Activated CD4-positive, CD25-positive, alpha-beta regulatory T cell (primary cell): ENCODE data around the gene RETREG3.
A peak's percentile ranks its signal among the peaks of the same experiment; 100 is the strongest.
"Not testable (repeated sequence)": the region's sequence is repeated elsewhere in the genome, so short reads cannot be mapped to it uniquely, and the experiment has no call there.

Experiments
- DNase-seq, 4 experiments: peaks; one replicate each; lab custom pipeline; 2025; lab: John Stamatoyannopoulos, UW

The RETREG3 gene

DNA sequence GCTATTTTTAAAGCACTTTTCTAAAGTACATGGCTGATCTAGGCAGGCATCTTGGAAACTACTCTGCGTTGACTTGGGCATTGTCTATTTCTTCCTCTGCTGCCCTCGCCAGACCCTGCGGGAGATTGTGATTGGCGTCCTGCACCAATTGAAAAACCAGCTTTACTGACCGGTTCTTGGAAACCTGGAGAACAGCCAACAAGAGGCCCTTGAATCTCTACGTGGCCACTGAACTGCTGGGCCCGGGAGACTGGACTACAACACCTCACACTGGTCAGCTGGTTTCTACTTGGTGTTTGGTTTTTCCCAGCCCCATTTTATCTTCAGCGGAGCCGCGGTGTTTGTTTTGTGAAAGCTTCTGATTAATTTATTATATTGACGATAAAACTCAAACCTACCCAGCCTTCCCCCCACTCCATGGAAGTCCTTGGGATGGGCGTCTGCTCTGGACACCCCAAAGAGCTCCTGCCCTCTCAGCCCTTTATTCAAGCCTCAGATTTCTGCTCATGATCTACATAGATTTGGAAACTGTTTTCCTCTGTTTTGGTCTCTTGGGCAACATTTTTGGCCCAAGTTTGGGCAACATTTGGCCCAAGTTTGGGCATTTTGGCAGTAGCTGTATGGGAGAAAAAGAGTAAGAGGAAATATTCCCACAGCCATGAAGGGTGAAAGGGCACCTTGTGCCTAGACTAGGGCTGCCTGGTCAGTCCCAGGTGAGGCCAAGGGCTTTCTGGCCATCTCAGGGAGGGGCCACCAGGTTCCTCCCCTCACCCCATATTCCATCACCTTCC, 37.5 kb downstream of the RETREG3 start:
- DNase-seq = no peak

- no peak for DNase-seq
Observed at GRCh38 chr17:42568341-42569111, 40.6 kb downstream of the RETREG3 start.

GRCh38 chr17:42566883-42567573, 42.1 kb downstream of the RETREG3 start, which contains the start of gene MLX:
TSS of gene MLX (plus strand) at chr17:42567100. CDS start at chr17:42567125, 25 bp downstream.
- peak; percentile 79 to 86 (median 84) for DNase-seq

DNA sequence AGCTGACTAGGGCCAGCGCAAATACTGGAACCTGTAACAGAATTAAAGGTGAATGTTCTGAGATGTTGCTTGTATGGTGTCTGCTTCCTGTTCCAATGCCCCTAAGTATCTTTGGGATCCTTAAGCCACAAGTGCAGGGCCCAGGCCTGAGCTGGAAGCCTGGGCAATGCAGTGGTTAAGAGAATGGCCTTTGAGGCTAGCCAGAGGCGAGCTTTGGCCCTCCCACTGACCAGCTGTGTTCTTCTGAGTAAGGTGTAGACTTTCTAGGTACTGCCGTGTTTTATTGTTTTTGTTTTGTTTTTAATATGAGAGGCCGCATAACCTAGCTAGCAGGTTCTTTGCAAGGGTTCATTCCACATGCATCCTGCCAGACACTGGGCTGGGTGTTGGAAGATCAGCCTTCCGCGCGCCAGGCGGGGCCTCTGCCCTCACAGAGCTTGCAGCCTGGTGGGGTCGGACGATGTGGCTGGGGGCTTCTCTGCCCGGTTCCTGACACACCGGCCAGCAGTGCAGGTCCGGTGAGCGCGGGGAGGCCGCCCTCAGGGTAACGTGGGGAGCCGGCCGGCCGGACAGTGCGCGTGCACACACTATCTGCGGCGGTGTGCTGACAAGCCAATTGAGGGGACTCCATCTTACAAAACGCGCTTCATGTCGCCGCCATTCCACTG, 42.8 kb downstream of the RETREG3 start:
- DNase-seq = no peak

DNA sequence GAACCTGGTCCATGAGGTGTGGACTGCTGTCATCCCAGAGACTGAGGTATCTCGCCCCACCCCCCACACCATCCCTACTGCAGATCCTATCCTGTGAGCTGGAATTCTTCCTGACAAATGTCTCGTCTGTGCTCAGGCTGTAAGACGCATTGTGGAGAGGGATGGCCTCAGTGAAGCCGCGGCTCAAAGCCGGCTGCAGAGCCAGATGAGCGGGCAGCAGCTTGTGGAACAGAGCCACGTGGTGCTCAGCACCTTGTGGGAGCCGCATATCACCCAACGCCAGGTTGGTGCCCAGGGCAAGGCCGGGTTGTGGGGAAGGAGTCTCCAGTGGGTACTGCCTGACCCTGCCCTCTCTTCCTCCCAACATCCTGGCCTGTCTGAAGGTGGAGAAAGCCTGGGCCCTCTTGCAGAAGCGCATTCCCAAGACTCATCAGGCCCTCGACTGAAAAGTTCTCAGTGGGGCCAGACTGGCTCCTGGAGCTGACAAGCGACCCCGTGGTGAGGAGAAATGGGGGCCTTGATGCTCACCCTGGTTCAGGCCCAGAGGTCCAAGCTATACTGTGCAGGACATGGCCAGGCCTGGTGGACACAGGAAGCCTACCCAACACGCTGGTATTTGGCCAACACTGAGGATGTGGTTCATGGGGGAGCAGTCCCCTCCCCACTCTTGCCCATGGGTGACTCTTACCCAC, 43.5 kb downstream of the RETREG3 start:
- no peak for DNase-seq

DNA sequence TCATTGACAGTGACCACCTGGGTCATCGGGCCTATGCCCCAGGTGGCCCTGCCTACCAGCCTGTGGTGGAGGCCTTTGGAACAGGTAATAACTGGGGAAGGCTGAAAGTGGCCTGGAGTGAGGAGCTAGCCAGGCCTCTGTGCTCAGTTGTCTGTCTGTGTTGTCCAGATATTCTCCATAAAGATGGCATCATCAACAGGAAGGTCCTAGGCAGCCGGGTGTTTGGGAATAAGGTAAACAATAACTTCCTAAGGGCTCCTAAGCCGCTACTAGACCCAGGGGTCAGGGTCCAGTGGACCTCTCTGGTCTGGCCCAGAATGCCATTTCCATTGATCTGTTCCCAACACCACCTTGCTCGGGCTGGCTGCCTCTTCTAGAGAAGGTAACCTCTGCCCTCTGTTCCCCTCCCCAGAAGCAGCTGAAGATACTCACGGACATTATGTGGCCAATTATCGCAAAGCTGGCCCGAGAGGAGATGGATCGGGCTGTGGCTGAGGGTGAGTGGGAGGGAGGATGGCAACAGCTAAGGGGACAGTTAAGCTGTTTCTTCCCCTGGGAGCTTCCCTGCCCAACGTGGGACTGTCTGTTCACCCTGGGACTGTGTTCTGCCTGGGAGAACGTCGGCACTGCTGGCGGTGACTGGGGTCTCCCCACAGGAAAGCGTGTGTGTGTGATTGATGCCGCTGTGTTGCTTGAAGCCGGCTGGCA, 44.2 kb downstream of the RETREG3 start:
- DNase-seq = no peak

DNA sequence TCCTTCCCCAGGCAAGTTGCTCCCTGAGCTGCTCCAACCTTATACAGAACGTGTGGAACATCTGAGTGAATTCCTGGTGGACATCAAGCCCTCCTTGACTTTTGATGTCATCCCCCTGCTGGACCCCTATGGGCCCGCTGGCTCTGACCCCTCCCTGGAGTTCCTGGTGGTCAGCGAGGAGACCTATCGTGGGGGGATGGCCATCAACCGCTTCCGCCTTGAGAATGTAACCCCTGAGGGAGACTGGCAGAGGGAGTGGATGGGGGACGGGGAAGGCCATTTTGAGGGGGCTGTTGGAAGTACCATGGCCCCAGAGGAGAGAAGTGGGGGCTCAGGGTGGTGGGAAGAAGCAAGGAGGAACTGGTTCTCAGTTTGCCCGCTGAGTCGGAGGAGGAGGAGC, 45.2 kb downstream of the RETREG3 start:
- DNase-seq = no peak

GRCh38 chr17:42563543-42563942, 45.6 kb downstream of the RETREG3 start:
- DNase-seq = no peak

- no peak for DNase-seq
Observed at GRCh38 chr17:42563143-42563509, 46.0 kb downstream of the RETREG3 start.

DNA sequence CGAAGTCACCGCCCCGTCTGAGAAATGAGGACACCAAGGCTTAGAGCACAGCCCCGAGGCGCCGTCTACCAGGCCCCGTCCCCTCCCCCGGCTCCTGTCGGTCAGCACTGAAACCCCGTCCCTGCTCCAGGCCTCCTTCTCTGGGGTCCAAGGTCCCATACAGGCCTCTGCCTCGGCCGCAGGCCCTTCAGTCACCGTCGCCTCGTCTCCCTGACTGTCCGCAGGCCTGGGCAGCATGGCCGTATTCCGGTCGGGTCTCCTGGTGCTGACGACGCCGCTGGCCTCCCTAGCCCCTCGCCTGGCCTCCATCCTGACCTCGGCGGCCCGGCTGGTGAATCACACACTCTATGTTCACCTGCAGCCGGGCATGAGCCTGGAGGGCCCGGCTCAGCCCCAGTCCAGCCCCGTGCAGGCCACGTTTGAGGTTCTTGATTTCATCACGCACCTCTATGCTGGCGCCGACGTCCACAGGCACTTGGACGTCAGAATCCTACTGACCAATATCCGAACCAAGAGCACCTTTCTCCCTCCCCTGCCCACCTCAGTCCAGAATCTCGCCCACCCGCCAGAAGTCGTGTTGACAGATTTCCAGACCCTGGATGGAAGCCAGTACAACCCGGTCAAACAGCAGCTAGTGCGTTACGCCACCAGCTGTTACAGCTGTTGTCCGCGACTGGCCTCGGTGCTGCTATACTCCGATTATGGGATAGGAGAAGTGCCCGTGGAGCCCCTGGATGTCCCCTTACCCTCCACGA, 46.6 kb downstream of the RETREG3 start:
- no peak for DNase-seq

DNA sequence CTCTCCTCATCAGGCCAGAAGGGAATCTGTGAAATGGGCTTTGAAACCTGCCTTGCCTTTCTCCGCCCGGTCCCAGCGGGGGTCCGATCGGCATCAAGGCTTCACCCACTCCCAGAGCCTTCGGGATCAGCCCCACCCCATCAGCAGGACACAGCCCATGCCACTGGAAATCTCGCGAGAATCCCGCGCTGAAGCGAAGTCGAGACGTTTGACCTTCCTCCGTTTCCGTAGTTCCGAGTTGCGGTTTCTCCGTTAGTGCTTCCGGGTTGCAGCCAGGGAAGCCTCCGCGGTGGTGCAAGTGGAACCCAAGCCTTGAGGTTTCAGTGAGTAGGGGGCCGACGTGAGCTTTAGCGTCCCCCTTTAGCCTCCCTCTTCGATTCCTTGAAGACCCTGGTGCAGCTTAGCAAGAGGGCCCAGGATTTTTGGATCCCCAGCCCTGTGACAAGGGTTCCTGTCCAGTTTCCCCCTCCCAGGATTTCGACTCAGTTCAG, 47.2 kb downstream of the RETREG3 start, which contains the start of gene COASY:
Gene COASY, plus strand, starts transcription at position 252 of the 491 bp plus-strand sequence. CDS start 475 bp downstream, outside the sequence.
- peak; percentile 74 to 85 (median 78) for DNase-seq

- no peak for DNase-seq
Observed at GRCh38 chr17:42560246-42560645, 48.9 kb downstream of the RETREG3 start.

DNA sequence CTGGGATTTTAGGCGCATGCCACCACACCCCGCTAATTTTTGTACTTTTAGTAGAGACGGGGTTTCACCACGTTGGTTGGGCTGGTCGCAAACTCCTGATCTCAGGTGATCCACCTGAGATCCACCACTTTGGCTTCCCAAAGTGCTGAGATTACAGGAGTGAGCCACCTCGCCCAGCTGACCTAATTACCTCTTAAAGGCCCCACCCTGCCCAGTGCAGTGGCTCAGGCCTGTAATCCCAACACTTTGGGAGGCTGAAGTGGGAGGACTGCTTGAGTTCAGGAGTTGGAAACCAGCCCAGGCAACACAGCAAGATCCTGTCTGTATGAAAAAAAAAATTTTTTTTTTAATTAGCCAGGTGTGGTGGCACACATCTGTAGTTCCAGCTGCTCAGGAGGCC, 50.1 kb downstream of the RETREG3 start:
- DNase-seq = no peak

DNA sequence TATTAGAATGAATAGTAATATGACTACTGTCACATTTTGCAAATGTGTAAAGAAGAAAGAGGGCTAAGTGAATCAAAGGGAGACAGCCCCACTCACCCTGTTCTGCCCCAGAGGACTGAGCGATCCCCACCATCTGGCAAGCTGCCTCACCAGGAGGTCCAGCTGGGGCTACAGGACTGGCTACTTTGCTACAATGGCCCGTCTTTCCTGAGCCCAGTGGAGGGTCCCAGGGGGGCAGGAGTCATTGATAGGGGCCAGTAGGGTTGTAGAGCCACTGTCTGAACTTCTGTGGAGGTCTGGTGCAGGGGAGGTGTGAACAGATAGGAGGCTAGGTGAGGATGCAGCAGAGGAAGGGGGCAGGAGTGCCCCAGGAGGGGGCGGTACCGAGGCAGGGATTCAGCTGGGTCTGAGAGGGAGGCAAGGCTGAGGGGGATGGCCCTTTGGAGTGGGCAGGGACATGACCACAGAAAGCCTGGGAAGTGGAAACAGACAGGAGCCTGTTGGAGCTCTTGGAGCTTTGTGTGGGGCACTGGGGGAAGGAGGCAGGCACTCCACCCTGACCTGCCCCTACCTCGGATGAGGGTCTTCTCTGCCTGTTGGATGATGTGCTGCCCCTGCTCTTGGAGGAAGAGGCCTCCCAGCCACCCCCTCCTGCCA, 53.1 kb downstream of the RETREG3 start:
- not testable (repeated sequence) for DNase-seq

DNA sequence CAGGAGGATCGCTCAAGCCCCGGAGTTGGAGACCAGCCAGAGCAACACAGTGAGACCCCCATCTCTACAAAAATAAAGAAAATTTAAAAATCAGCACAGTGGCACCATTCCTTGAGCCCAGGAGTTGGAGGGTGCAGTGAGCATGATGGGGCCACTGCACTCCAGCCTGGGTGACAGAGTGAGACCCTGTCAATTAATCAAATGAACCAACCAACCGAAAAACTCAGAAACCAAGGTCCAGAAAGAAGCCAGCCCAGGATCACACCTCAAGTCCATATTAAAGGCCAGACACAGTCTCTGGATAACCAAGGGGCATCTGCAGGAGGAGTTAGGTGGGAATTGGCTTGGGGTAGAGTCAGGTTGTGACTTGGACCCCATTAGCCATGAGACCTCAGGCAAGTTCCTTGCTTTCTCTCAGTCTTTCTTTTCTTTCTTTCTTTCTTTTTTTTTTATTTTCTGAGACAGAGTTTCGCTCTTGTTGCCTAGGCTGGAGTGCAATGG, 54.0 kb downstream of the RETREG3 start:
- DNase-seq = no peak

GRCh38 chr17:42554250-42555121, 54.7 kb downstream of the RETREG3 start:
- peak; percentile 31 to 60 (median 54) for DNase-seq

DNA sequence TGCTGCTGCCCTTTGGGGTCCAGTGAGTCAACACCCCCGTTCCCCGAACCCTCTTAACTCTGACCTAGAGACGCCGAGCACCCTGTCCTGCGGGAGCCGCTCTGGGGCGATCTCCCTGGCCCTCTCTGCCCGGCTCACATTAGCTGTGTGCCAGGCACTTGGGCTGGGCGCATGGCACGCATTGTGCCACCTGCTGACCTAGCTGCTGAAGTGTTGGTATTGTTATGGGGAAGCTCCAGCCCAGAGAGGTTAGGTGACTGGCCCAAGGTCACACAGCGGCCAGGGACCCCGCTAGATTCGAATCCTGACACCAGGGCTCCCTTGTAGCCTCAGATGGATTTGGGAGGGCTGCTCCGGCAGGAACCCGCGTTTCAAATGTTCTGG, 55.3 kb downstream of the RETREG3 start:
- no peak for DNase-seq
